Measurements from ENCODE around the gene PLXNB3.

Gene PLXNB3

DNA sequence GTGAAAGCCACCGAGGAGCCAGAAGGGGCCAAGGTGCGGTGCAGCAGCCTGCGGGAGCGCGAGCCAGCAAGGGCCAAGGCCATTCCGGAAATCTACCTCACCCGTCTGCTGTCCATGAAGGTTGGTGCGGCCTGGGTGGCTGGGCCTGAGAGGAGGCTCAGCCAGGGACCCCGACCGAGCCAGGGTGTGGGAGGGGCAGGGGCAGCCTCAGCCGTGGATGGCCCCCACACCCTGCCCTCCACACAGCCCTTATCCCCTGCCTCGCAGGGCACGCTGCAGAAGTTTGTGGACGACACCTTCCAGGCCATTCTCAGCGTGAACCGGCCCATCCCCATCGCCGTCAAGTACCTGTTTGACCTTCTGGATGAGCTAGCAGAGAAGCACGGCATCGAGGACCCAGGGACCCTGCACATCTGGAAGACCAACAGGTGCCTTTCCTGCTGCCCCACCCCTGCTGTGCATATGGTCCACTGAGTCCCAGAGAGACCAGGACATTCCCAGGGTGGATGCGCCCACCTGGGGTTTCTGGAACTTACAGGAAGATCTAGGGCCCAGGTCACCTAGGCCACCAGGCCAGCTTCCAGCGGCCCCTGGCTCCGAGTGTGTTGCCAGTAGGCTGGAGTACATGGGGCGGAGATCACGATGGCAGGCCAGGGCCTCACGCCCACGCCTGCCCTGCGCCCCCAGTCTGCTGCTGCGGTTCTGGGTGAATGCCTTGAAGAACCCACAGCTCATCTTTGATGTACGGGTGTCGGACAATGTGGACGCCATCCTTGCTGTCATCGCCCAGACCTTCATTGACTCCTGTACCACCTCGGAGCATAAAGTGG is 13.4 kb downstream of the PLXNB3 start:
- H3K4me3 ChIP-seq (replicated peaks; ENCODE audit: low read depth, low read length) = no peak overlapping the region
- TF ChIP-seq, protein P1, sequence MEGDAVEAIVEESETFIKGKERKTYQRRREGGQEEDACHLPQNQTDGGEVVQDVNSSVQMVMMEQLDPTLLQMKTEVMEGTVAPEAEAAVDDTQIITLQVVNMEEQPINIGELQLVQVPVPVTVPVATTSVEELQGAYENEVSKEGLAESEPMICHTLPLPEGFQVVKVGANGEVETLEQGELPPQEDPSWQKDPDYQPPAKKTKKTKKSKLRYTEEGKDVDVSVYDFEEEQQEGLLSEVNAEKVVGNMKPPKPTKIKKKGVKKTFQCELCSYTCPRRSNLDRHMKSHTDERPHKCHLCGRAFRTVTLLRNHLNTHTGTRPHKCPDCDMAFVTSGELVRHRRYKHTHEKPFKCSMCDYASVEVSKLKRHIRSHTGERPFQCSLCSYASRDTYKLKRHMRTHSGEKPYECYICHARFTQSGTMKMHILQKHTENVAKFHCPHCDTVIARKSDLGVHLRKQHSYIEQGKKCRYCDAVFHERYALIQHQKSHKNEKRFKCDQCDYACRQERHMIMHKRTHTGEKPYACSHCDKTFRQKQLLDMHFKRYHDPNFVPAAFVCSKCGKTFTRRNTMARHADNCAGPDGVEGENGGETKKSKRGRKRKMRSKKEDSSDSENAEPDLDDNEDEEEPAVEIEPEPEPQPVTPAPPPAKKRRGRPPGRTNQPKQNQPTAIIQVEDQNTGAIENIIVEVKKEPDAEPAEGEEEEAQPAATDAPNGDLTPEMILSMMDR (IDR thresholded peaks at IDR 0.05; ENCODE audit: low read depth, low read length, missing control alignments) = no peak
- no peak for DNase-seq (ENCODE audit: extremely low read depth, low read depth)

DNA sequence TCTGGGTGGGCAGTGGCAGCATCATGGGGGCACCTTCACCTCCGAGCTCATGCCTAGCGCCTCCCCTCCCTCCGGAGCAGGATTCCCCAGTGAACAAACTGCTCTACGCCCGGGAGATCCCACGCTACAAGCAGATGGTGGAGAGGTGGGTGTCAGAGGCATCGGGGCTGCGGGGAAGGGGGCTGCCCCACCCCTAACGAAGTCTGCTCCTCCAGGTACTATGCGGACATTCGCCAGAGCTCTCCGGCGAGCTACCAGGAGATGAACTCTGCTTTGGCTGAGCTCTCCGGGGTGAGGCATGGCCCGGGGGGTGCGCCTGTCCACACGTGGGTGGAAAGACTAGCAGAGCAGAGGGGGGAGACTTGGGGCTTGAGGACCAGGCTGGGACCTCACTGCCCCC is 14.1 kb downstream of the PLXNB3 start:
- TF ChIP-seq, protein P1 (IDR thresholded peaks at IDR 0.05; ENCODE audit: low read depth, low read length, missing control alignments) = no peak
- no peak for DNase-seq (ENCODE audit: extremely low read depth, low read depth)
- no peak overlapping the region for H3K4me3 ChIP-seq (replicated peaks; ENCODE audit: low read depth, low read length)

DNA sequence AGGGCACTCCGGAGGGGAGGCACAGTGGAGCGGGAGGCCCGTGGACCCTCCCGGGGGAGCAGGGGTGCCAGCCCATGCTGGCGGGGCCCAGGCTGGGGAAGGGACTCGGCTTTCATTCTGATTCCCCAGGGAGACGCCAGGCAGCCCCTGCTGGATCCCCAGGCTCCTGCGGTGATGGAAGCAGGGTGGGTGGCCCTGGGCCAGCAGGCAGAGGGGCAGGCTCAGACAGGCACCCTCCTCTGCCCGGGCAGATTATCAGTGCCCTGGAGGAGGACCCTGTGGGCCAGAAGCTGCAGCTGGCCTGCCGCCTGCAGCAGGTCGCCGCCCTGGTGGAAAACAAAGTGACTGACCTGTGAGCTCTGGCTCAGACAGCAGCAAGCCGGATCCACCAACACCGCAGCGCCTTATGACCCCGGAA is 14.6 kb downstream of the PLXNB3 start:
- no peak overlapping the region for H3K4me3 ChIP-seq (replicated peaks; ENCODE audit: low read depth, low read length)
- TF ChIP-seq, protein P1 (IDR thresholded peaks at IDR 0.05; ENCODE audit: low read depth, low read length, missing control alignments) = no peak
- DNase-seq (ENCODE audit: extremely low read depth, low read depth) = no peak

DNA sequence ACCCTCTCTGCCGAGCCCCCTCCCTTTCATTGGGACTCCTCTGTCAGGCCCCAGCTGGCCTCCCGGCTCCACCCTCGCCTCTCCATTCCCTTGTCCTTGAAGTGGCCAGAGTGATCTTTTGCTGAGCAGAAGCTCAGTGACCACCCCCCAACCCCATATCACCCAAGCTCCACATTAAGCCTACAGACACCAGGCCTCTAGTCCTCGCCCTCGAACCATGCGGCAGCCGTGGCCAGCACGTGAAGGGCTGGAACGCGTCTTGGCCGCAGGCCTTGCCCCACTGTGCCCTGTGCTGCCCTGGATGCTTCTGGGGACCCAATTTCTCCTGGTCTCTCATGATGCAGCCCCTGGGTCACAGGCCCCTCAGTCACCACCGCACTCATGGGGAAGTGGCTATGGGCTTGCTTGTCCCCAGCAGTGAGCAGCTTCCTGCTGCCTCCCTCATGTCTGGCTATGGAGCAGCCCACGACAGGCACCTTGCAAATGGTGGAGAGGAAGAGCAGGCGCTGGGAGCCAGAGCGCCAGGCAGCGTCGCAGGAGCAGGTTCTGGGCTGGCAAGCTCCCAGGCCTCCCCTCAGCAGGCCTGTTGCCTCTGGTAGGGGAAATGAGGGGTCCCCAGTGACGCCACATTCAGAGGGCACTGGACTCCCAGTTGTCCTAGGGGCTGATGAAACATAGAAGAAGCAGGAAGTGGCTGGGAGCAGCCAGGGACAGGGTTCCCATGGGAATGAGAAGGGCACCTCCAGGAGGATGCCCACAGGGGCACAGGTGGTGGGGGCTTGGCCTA is 16.0 kb downstream of the PLXNB3 start:
- no peak for DNase-seq (ENCODE audit: extremely low read depth, low read depth)
- H3K4me3 ChIP-seq (replicated peaks; ENCODE audit: low read depth, low read length) = no peak overlapping the region
- TF ChIP-seq, protein P1 (IDR thresholded peaks at IDR 0.05; ENCODE audit: low read depth, low read length, missing control alignments) = no peak

DNA sequence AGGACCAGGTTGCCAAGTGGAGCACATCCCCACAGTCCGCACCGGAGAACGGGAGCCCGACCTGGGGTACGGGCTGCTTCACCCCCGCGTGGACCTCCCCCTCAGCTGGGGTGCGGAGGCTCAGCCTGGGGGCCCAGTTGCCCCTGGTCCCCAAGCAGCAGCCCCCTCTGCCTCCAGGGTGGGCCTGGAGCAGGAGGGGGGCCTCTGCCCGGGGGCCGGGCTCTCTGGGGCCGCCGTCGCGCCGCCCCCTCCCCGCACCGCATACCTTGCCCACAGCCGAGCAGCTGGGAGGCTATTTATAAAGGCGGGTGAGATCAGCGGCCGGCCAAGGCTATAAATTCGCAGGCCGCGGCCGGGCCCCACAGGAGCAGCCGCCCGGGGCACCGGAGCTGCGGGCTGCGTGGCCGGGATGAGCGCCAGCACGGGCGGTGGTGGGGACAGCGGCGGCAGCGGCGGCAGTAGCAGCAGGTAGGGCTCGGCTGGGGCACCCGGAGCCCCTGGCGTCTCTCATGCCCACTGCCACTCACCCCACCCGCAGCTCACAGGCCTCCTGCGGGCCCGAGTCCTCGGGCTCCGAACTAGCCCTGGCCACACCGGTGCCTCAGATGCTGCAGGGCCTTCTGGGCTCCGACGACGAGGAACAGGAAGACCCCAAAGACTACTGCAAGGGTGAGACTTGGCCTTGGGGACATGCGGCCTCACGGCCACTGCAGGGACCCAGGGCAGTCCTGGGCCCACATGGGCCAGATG is 16.8 kb downstream of the PLXNB3 start, which contains the start of gene SRPK3:
Gene SRPK3, plus strand, starts transcription at position 364 of the 750 bp plus-strand sequence. Its CDS starts 46 bp downstream, at position 410.
- no peak within 1 kb of the TSS for H3K4me3 ChIP-seq (replicated peaks; ENCODE audit: low read depth, low read length)
- no peak for DNase-seq (ENCODE audit: extremely low read depth, low read depth)
- TF ChIP-seq, protein P1 (IDR thresholded peaks at IDR 0.05; ENCODE audit: low read depth, low read length, missing control alignments) = no peak

DNA sequence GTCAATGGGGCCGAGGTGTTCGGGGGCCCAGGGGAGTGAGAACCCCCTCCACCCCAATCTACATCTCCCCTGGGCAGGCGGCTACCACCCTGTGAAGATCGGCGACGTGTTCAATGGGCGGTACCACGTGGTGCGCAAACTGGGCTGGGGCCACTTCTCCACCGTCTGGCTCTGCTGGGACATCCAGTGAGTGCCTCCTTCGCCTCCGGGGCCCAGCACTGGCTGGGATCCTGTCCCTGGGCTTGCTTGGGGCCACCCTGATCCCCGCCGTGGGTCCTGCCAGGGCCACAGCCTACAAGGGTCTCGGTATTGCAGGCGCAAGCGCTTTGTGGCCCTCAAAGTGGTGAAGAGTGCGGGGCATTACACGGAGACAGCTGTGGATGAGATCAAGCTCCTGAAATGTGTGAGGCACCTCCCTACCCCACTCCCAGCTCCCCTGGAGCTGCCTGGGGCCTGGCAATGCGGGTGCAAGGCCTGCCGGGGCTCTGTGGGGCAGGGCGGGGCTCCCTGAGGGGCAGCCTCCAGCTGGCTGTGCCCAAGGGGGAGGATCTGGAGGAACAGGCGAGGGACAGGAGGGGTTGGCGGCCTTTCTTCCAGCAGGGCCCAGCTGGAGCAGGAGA is 17.5 kb downstream of the PLXNB3 start:
- no peak overlapping the region for H3K4me3 ChIP-seq (replicated peaks; ENCODE audit: low read depth, low read length)
- no peak for DNase-seq (ENCODE audit: extremely low read depth, low read depth)
- TF ChIP-seq, protein P1 (IDR thresholded peaks at IDR 0.05; ENCODE audit: low read depth, low read length, missing control alignments) = no peak

All from HFF-Myc (cell line).